ENCODE data around the gene GPRIN3. TPM values are rescaled to one million over a fixed set of nuclear protein-coding genes. Genes with fewer than 3 reads are reported as not detected.

GPRIN3 gene
- total RNA-seq, 1 donor from 2014 or later: 0.10 TPM

GRCh38 chr4:89351201-89351600 lies 43.6 kb upstream of the GPRIN3 start:
- no peak overlapping the region for H3K4me3 Mint-ChIP-seq (ENCODE audit: unreplicated experiment)
- peaks cover 19% of the 10 kb centered on the region for H3K9me3 Mint-ChIP-seq (ENCODE audit: low read depth)
- no peaks in the 10 kb centered on the region for H3K36me3 Mint-ChIP-seq (ENCODE audit: low read depth)
- DNase-seq (ENCODE audit: low spot score): no peak
- TF ChIP-seq, protein P1, sequence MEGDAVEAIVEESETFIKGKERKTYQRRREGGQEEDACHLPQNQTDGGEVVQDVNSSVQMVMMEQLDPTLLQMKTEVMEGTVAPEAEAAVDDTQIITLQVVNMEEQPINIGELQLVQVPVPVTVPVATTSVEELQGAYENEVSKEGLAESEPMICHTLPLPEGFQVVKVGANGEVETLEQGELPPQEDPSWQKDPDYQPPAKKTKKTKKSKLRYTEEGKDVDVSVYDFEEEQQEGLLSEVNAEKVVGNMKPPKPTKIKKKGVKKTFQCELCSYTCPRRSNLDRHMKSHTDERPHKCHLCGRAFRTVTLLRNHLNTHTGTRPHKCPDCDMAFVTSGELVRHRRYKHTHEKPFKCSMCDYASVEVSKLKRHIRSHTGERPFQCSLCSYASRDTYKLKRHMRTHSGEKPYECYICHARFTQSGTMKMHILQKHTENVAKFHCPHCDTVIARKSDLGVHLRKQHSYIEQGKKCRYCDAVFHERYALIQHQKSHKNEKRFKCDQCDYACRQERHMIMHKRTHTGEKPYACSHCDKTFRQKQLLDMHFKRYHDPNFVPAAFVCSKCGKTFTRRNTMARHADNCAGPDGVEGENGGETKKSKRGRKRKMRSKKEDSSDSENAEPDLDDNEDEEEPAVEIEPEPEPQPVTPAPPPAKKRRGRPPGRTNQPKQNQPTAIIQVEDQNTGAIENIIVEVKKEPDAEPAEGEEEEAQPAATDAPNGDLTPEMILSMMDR (IDR thresholded peaks at IDR 0.05): no peak
- no peaks in the 10 kb centered on the region for H3K4me1 Mint-ChIP-seq (ENCODE audit: low read depth)
- no peaks in the 10 kb centered on the region for H3K27me3 Mint-ChIP-seq (ENCODE audit: low read depth)
- no peak overlapping the region for H3K27ac Mint-ChIP-seq (ENCODE audit: unreplicated experiment)

GRCh38 chr4:89347363-89348025 lies 39.9 kb upstream of the GPRIN3 start:
- H3K27ac Mint-ChIP-seq (ENCODE audit: unreplicated experiment): no peak overlapping the region
- H3K27me3 Mint-ChIP-seq (ENCODE audit: low read depth): peaks cover 5% of the 10 kb centered on the region
- no peaks in the 10 kb centered on the region for H3K4me1 Mint-ChIP-seq (ENCODE audit: low read depth)
- H3K9me3 Mint-ChIP-seq (ENCODE audit: low read depth): peaks cover 22% of the 10 kb centered on the region
- H3K36me3 Mint-ChIP-seq (ENCODE audit: low read depth): no peaks in the 10 kb centered on the region
- DNase-seq (ENCODE audit: low spot score): no peak
- TF ChIP-seq, protein P1 (IDR thresholded peaks at IDR 0.05): no peak
- no peak overlapping the region for H3K4me3 Mint-ChIP-seq (ENCODE audit: unreplicated experiment)

GRCh38 chr4:89344571-89344970 lies 37.0 kb upstream of the GPRIN3 start:
- no peak overlapping the region for H3K27ac Mint-ChIP-seq (ENCODE audit: unreplicated experiment)
- H3K36me3 Mint-ChIP-seq (ENCODE audit: low read depth): no peaks in the 10 kb centered on the region
- peaks cover 16% of the 10 kb centered on the region for H3K9me3 Mint-ChIP-seq (ENCODE audit: low read depth)
- TF ChIP-seq, protein P1 (IDR thresholded peaks at IDR 0.05): no peak
- peaks cover 9% of the 10 kb centered on the region for H3K27me3 Mint-ChIP-seq (ENCODE audit: low read depth)
- no peak overlapping the region for H3K4me3 Mint-ChIP-seq (ENCODE audit: unreplicated experiment)
- H3K4me1 Mint-ChIP-seq (ENCODE audit: low read depth): no peaks in the 10 kb centered on the region
- no peak for DNase-seq (ENCODE audit: low spot score)

GRCh38 chr4:89338206-89338605 lies 30.6 kb upstream of the GPRIN3 start:
- Mint-ChIP-seq H3K36me3 (ENCODE audit: low read depth) (no peaks in the 10 kb centered on the region), H3K27me3 (ENCODE audit: low read depth) (peaks cover 8% of the 10 kb centered on the region), H3K4me1 (ENCODE audit: low read depth) (peaks cover 11% of the 10 kb centered on the region), H3K9me3 (ENCODE audit: low read depth) (no peaks in the 10 kb centered on the region), H3K4me3 (ENCODE audit: unreplicated experiment) (no peak overlapping the region), H3K27ac (ENCODE audit: unreplicated experiment) (no peak overlapping the region)
- no peak for DNase-seq (ENCODE audit: low spot score)
- TF ChIP-seq, protein P1 (IDR thresholded peaks at IDR 0.05): no peak

- TF ChIP-seq, protein P1 (IDR thresholded peaks at IDR 0.05): no peak
- Mint-ChIP-seq H3K27ac (ENCODE audit: unreplicated experiment) (no peak overlapping the region), H3K27me3 (ENCODE audit: low read depth) (peaks cover 8% of the 10 kb centered on the region), H3K4me3 (ENCODE audit: unreplicated experiment) (no peak overlapping the region), H3K9me3 (ENCODE audit: low read depth) (no peaks in the 10 kb centered on the region), H3K4me1 (ENCODE audit: low read depth) (peaks cover 11% of the 10 kb centered on the region), H3K36me3 (ENCODE audit: low read depth) (no peaks in the 10 kb centered on the region)
- DNase-seq (ENCODE audit: low spot score): no peak
These were observed 30.1 kb upstream of the GPRIN3 start for GRCh38 chr4:89337681-89338080.
